GM19351 (cell line): ENCODE measurements around the gene TNNC1.

Experiments
- ATAC-seq: cut with Tn5 transposase; IDR thresholded peaks from one replicate; pipeline ENCODE4 v1.9.1; 2021; ENCODE audit warnings: mild to moderate bottlenecking, moderate library complexity; ENCODE audit not compliant: unreplicated experiment

The TNNC1 gene

GRCh38 chr3:52453496-52454249, at the start of gene TNNC1:
TNNC1 (minus strand) TSS chr3:52454041; CDS start chr3:52454015, 26 bp downstream.
- ATAC-seq: no peak

- no peak for ATAC-seq
Observed at GRCh38 chr3:52502808-52503350, 49.0 kb upstream of the TNNC1 start.

GRCh38 chr3:52502001-52502400, 48.2 kb upstream of the TNNC1 start:
- no peak for ATAC-seq

GRCh38 chr3:52501046-52501445, 47.2 kb upstream of the TNNC1 start:
- ATAC-seq: no peak

- no peak for ATAC-seq
Observed at GRCh38 chr3:52498137-52499054, 44.6 kb upstream of the TNNC1 start.

GRCh38 chr3:52495777-52496602, 42.1 kb upstream of the TNNC1 start:
- no peak for ATAC-seq

GRCh38 chr3:52494886-52495495, 41.1 kb upstream of the TNNC1 start, which contains the start of gene STAB1:
STAB1 (plus strand) TSS chr3:52495338; CDS start chr3:52495414, 76 bp downstream.
- ATAC-seq: no peak

GRCh38 chr3:52494445-52494844, 40.6 kb upstream of the TNNC1 start:
- no peak for ATAC-seq

- ATAC-seq: no peak
Observed at GRCh38 chr3:52493232-52494017, 39.6 kb upstream of the TNNC1 start.

GRCh38 chr3:52492059-52492458, 38.2 kb upstream of the TNNC1 start:
- ATAC-seq: no peak

- no peak for ATAC-seq
Observed at GRCh38 chr3:52490939-52491526, 37.2 kb upstream of the TNNC1 start.

GRCh38 chr3:52490035-52490938, 36.4 kb upstream of the TNNC1 start:
- ATAC-seq: no peak

GRCh38 chr3:52489453-52489852, 35.6 kb upstream of the TNNC1 start:
- ATAC-seq: no peak

- no peak for ATAC-seq
Observed at GRCh38 chr3:52488746-52489145, 34.9 kb upstream of the TNNC1 start.

GRCh38 chr3:52487788-52488691, 34.2 kb upstream of the TNNC1 start:
- ATAC-seq: no peak

- no peak for ATAC-seq
Observed at GRCh38 chr3:52487050-52487787, 33.4 kb upstream of the TNNC1 start.
